HG03060 (cell line): ENCODE measurements around the gene WDR45B.

Source experiments
- ATAC-seq: cut with Tn5 transposase; IDR thresholded peaks from one replicate; pipeline ENCODE4 v1.9.1; 2021; ENCODE audit warnings: low read depth, moderate number of reproducible peaks; ENCODE audit not compliant: unreplicated experiment

The WDR45B gene

DNA sequence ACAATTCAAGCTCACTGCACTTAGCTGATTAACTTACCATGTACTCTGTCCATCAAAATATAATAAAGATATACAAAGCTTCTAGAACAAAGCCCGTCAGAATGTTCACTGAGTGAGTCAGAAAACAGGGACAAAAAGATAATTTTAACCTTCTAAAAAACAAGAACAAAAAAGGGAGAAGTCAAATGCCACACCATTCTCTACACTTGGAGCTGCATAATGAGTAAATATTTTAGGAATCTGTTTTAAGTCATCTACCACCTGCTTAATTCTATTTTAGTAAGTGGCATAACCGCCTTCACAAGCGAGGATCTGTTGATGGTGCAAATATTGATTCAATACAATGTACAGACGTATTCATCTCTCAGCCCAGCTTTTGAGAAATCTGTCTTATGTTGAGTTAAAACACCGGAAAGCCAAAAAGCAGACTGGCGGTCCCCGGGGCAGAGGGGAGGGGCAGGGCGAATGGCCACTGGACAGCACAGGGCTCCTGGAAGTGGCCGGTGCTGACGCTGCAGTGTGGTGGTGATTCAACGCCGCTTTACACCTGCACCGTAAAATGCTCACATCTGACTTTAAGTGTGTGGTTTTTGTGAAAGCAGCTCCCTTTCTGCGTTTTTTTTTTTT is 30.1 kb upstream of the WDR45B start:
- ATAC-seq: no peak

DNA sequence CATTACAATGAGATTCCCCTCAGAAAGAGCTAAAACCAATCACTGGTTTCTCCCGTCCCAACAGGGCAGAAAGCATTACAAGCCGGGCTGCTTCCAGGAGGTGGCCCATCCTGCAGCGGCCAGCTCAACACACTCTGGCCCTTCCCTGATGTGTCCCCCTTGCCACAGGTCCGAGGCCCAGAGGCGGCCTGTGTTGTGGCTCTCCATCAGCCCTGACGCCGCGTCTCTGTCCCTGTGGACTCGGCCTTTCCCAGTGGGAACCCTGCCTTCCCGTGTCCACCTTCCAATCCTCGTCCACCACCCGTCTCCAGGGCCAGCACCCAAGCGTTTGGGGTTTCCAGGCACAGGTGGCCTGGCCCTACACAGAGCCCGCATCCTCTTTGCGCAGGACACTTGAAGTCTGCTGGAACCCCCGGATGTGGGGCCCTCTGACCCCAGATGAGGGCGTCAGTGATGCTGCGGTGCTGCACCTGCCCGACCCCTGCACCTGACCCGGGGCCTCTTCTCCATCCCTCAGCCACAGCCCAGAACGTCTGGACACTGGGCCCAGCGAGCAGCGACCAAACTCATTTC is 29.2 kb upstream of the WDR45B start:
- no peak for ATAC-seq

DNA sequence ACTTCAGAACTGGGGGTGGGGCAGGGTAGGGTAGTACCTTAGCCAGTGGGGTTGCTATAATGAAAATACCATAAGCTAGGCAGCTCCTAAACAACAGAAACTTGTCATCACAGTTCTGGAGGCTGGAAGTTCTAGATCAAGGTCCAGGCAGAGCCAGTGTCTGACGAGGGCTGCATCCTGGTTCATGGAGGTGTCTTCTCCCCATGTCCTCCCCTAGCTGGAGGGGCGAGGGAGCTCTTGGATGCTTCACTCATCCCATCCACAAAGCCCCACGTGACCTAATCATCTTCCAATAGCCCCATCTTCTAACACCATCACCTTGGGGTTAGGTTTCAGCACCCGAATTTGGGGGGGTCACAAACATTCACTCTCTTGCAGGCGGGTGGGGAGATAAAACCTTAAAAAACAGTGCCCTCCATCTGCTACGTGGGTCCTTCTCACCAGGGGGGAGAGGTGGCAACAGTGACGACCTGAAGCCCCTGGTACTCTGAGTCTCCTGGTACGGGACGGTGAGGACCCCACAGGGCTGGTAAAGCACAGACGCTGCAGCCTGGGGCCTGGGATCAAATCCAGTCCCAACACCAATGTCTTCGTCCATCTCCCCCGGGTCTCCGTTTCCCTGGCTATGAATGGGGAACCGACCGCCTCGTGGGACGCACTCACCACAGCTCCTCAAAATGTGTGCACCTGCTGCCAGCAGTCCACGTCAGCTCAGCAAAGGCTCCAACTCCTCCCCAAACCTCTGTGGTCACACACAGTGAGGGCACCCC is 27.4 kb upstream of the WDR45B start:
- no peak for ATAC-seq

DNA sequence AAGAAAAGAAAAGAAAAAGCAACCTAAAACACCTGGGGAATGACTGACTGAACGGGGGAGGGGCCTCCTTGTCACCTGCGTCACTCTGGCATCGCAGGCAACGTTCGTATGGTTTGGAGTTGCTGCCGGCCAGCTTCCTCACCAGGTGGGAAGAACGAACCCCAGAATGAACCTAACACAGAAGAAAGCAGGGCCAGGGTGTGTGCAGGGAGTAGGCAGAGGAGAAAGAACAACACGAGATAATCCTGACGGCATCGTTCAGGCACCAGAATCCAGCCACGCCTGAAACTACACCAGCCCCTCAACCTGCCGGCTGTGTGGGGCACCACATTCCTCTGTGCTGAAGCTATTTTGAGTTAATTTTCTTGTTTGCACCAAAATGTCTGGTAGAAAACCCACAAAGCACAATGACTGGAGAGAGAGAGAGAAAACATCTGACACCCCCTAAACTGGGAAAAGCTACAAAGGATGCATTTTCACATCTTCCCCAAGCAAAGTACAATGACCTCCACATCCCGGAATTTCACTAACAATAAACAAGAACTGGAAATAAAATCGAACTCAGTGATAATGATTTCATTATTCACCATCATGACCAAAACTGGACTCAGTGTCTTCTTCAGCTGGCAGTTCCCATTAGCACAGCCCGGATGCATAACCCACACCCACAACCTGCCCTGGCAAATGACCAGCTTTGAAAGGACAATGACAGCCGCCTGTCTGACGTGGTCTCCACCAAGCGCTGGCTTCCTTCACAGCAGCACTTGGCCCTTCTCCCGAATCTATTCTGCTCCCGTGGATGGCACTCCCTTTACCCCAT is 26.6 kb upstream of the WDR45B start:
- no peak for ATAC-seq

DNA sequence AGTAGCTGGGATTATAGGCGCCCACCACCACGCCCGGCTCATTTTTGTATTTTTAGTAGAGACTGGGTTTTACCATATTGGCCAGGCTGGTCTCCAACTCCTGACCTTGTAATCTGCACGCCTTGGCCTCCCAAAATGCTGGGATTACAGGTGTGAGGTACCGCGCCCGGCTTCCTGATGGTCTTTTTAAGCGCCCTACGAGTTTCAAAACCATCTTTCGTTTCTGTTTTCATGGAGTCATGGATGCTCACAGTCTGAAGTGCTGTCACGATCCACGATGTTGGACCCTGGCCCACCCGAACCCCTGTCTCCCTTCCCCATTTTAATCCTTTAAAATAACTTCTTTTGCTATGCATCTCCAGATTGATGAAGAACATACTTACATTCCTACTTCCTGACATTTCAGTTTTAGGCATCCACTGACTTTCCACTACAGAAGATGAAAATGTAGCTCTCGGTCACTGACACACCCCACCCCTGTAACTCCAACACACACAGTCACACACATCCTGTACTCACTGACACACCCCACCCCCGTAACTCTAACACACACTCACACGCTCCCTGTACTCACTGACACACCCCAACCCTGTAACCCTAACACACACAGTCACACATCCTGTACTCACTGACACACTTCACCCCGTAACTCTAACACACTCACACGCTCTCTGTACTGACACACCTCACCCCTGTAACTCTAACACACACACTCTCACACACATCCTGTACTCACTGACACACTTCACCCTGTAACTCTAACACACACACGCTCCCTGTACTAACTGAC is 22.6 kb upstream of the WDR45B start:
- ATAC-seq: no peak

DNA sequence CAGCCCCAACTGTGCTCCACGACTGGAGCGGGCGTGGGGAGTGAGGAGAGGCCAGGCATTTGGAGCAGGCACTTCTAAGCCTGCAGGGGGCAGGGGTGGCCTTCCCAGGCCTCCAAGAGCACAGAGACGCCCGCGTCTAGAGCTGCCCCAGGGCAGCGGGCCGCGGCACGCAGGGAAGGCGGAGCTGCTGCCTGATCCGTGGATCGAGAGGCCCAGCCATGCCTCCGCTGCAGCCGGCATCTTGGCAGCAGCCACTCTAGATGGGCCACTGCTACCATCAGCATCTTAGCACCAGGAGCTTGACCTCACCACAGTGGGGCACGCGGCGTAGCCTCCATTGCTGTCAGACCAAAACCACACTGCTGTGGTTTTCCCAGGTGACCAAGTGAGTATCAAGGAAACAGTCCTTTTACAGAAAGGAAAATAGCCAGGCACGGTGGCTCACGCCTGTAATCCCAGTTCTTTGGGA is 20.4 kb upstream of the WDR45B start:
- ATAC-seq: no peak

DNA sequence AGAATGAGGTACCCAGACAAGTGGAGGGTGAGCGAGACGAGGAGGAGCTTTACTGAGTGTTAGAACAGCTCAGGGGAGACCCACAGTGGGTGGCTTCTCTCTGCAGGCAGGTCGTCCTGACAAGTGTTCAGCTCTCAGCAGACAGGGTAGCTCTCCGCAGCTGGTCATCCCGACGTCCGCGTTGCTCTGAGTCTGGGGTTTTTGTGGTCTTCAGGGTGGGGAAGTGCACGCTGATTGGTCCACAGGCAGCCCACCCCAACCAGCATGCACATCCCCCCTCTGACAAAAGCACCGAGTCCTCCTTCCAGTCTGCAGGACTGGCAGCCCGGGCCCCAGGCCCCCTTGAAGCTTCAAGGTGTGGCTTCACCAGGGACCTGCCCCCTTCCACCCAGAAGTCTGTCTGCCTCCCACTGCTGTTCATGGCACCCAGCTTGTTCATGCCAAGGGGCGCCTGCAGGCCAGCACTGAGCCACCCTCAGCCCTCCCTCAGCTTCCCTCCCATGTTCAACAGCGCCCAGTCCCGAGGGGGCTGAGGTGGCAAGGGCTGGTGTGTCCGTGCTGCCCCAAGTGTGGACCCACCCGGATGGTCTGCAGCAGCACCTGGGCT is 19.9 kb upstream of the WDR45B start:
- ATAC-seq: no peak

DNA sequence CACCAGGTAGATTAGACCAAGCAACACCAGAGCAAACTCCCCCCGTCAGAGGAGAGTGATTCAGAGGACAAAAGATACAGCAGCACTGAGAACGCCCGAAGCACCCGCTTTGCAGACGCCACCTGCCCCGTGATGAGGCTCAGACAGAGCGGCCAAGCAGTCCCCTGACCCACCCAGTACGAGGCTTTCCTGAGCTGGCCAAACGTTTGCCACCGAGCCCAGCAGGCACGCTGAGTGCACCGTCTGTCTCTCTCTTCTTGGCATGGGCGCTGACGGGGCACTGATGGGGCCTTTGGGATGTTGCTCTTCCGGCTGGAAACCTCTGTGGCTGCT is 19.4 kb upstream of the WDR45B start:
- ATAC-seq: no peak

DNA sequence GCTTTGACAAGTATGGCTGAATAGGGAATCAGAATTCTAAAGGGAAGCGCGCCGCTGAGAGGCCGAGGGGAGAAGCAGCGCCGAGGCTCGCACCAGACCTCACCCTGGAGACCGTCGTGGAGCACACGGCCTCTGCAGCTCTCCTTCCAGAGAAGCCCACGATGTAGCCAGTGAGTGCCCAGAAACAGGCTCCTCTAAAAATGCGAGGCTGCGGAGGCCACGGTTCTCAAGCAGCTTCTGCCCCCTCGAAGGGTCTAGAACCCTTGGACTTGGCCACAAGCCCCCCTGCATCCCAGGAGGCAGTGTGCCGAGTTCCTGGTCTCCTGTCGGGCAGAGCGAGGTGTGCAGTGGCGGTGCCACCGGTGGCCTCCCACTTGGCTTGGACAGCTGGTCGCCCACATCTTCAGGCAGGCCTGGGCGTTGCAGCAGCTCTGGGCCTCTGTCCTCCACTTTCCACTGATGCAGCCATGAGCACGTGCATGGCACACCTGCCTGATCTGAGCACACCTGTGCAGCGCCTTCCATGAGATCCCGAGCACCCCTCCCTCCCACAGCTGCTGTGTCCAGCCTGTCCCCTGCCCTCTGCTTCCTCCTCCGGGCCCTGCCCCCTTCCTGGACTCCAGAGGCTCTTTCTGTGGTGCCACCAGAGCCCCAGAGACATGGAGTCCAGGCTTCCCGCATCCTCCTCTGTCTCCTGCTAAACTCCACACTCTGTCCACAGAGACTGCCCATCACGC is 18.9 kb upstream of the WDR45B start:
- ATAC-seq: no peak

DNA sequence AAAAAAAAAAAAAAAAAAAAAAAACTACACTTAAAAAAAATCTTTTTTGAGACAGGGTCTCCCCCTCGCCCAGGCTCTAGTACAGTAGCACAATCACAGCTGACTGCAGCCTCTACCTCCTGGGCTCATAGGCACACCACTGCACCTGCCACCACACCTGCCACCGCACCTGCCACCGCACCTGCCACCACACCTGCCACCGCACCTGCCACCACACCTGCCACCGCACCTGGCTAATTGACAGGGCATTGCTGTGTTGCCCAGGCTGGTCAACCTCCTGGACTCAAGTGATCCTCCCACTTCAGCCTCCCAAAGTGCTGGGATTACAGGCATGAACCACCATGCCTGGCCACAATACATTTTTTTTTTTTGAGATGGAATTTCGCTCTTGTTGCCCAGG is 17.6 kb upstream of the WDR45B start:
- no peak for ATAC-seq

DNA sequence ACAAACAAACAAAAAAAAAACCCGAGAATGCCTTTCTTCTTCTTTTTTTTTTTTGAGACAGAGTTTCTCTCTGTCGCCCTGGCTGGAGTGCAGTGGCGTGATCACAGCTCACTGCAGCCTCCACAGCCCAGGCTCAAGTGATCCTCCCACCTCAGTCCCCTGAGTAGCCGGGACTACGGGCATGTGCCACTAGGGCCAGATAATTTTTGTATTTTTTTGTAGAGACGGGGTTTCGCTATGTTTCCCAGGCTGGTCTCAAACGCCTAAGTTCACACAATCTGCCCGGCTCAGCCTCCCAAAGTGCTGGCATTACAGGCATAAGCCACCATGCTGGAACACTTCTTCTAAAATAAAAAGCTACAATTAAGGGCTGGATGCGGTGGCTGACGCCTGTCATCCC is 17.0 kb upstream of the WDR45B start:
- no peak for ATAC-seq

DNA sequence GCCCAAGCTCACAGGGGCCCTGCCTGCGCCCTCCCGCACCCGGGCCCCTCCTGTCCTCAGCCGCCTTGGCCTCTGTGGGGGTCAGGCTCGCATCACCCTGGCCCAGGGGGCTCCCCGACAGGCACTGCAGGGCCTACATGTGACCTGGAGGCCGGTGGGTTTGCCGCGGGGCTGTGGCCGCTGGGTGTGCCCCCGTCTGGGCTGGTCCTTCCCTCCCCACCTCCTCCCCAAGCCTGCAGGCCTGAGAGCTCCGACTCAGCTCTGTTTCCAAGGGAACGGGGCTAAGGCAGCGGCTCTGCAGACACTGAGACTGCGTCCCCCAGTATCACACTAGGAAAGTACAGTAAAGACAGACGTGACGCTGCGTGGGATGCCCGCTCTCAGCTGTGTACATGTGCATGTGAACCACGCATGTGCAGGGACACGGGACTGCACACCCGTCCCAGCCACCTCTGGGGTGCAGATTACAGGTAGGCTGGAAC is 16.5 kb upstream of the WDR45B start:
- ATAC-seq: no peak

DNA sequence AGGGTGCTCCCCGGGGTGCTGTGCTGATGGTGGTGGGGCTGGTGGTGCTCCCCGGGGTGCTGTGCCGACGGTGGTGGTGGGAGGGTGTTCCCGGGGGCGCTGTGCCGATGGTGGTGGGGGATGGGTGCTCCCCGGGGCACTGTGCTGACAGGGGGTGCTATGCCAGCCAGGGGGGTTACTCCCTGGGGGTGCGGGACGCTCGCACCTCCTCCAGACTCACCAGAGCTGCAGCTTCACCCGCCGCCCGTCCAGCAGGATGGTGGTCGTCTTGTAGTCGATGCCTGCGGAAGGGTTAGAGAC is 16.0 kb upstream of the WDR45B start:
- ATAC-seq: no peak

DNA sequence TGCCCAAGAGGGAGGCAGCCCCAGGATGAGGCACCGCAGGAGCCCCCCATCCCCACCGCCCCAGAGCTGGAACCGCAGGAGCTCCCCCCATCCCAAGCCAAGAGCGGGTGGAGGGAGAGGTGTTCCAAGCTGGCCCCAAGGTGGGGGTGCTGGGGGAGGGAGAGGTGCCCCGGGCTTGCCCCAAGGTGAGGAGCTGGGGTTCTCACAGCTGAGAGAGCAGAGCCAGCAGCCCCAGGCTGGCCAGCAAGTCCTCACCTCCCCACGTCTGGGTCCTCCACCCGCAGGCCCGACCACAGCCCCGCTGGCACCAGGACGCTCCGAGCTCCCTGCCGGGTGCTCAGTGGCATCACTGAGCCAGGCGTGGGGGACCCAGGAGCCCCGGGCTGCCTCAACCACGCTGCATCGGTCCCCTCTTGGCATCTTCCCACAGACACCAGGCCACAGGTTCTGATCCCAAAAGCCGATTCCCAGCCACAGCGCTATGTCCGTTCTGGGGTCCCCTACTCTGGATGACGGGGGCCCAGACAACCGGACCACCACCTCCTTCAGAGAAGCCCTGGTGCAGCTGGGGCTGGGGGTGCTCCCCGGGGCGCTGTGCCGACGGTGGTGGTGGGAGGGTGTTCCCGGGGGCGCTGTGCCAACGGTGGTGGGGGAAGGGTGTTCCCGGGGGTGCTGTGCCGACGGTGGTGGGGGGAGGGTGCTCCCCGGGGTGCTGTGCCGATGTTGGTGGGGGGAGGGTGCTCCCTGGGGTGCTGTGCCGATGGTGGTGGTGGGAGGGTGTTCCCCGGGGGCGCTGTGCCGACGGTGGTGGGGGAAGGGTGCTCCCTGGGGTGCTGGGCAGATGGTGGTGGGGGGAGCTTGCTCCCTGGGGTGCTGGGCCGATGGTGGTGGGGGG is 15.4 kb upstream of the WDR45B start:
- no peak for ATAC-seq

DNA sequence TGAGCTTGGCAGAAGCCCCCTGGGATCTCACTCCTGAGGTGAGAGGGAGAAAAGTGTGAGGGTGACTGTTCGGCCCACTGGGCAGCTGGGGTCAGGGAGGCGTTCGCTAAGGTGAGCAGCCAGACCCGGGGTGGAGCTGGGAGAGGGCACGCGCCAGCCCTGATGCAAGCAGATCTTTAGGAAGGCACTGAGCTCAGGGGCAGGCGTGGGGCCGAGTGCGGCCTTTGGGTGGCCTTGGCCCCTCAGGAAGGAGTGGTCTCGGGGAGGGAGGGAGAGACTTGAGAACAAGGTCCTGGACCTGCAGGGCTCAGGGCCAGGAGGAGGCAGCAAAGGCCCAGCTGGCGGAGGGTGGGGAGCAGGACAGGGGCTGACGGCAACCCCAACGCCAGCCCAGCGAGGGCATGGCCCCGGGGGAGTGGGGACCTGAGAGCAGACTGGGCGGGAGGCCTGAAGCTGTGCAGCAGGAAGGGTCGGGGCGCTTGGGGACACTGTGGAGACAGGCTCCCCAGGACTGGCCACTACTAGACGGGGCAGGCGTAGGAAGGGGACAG is 14.5 kb upstream of the WDR45B start:
- no peak for ATAC-seq

DNA sequence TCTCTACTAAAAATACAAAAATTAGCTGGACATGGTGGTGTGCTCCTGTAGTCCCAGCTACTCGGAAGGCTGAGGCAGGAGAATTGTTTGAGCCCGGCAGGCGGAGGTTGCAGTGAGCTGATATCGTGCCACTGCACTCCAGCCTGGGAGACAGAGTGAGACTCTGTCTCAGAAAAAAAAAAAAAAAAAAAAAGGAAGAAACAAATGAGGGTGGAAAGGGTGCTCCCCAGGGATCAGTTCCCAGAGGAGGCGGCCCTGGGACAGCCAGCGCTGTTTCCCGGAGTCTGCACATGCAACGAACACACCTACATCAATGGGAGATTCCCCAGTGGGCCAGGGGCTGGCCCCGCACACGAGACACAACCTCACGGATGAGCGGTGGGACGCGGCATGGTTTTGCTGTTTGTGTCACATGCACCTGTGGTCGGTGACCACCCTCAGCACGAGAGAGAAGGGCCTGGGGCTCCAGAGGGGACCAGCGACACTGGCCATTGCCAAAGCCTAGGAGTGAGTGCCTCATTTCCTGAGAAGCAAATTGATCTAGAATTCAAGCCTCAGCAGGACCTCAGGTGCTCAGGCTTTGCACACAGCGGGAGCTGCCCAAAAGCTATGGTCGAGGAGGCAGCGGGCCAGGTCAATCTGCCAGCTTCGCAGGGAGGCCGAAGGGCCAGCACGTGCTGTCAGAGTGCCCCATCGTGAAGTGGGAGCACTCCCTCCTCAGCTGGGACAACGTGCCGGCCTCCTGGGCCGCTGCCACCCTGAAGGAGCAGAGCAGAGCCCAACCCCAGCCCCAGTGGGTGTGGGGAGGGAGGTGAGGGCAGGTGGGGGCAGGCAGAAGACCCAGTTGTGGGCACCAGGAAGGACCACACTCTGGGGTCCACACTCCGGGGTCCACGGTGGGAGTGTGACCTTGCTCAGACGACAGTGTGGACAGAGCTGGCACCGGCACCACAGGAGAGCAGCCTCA is 13.8 kb upstream of the WDR45B start:
- no peak for ATAC-seq

DNA sequence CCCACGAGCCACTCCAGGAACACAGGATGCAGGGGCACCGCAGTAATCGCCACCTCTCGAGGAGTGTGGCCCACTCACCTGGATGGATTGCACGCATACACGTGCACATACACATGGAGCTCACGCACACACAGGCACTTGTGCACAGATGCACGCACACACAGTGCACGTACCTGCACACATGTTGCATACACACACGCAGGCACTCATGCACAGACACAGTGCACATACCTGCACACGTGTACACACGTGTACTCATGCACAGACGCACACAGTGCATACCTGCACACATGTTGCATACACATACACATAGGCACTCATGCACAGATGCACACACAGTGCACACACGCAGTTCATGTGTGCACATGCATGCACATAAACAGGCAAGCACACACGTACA is 11.6 kb upstream of the WDR45B start:
- ATAC-seq: no peak
